DOHH2 (cell line): ENCODE results near the gene STXBP2.

ENCODE experiments used
- H3F3A ChIP-seq: fragments of 200-600 bp; sonication (generic), shearing (Covaris generic); 2 replicates; pipeline ENCODE4 v1.6.0; 2016; ENCODE audit warnings: antibody characterized with exemption, mild to moderate bottlenecking; ENCODE audit not compliant: control insufficient read depth, insufficient read depth
- H3K27ac ChIP-seq: fragments of 200-600 bp; sonication (generic); 2 replicates; pipeline ENCODE4 v1.5.1; 2014; ENCODE audit warnings: low read depth, mild to moderate bottlenecking, low read length, moderate library complexity
- H3K27me3 ChIP-seq: fragments of 200-600 bp; sonication (generic); 2 replicates; pipeline ENCODE4 v1.6.1; 2014; ENCODE audit warnings: mild to moderate bottlenecking, low read length, mixed read lengths; ENCODE audit not compliant: control insufficient read depth
- H3K36me3 ChIP-seq: fragments of 200-600 bp; sonication (generic); 2 replicates; pipeline ENCODE4 v1.6.1; 2014; ENCODE audit warnings: mild to moderate bottlenecking, low read length, moderate library complexity, mixed read lengths; ENCODE audit not compliant: control insufficient read depth
- H3K4me1 ChIP-seq: fragments of 200-600 bp; sonication (generic); 2 replicates; pipeline ENCODE4 v1.6.1; 2014; ENCODE audit warnings: mild to moderate bottlenecking, low read length, mixed read lengths; ENCODE audit not compliant: control insufficient read depth
- H3K4me2 ChIP-seq: fragments of 200-600 bp; sonication (generic); 2 replicates; pipeline ENCODE4 v1.6.0; 2014; ENCODE audit warnings: mild to moderate bottlenecking, low read length, moderate library complexity
- H3K4me3 ChIP-seq: fragments of 200-600 bp; sonication (generic); 2 replicates; pipeline ENCODE4 v1.5.1; 2014; ENCODE audit warnings: mild to moderate bottlenecking, low read length, mixed read lengths
- H3K79me2 ChIP-seq: fragments of 200-600 bp; sonication (generic); 2 replicates; pipeline ENCODE4 v1.6.1; 2014; ENCODE audit warnings: mild to moderate bottlenecking, low read length, mixed read lengths; ENCODE audit not compliant: control insufficient read depth
- H3K9me2 ChIP-seq: fragments of 200-600 bp; sonication (generic); replicated peaks from 2 replicates; pipeline ENCODE4 v1.6.1; 2014; ENCODE audit warnings: mild to moderate bottlenecking, low read length, mixed read lengths; ENCODE audit not compliant: control insufficient read depth
- H3K9me3 ChIP-seq: fragments of 200-600 bp; sonication (generic); 2 replicates; pipeline ENCODE4 v1.6.1; 2014; ENCODE audit warnings: antibody characterized with exemption, low read length, mixed read lengths; ENCODE audit not compliant: control insufficient read depth, insufficient read depth
- H4K20me1 ChIP-seq: fragments of 200-600 bp; sonication (generic); 2 replicates; pipeline ENCODE4 v1.6.0; 2014; ENCODE audit warnings: low read depth, mild to moderate bottlenecking, antibody characterized with exemption, low read length, moderate library complexity; ENCODE audit not compliant: control insufficient read depth, insufficient read depth
- CTCF ChIP-seq: fragments of 200-600 bp; sonication (generic); IDR thresholded peaks from one replicate; pipeline ENCODE4 v1.5.1; 2014; ENCODE audit warnings: antibody characterized with exemption, mild to moderate bottlenecking, low read depth, low read length; ENCODE audit not compliant: poor library complexity, severe bottlenecking
- EZH2phosphoT487 ChIP-seq: fragments of 200-600 bp; sonication (generic); IDR thresholded peaks from 2 replicates; pipeline ENCODE4 v1.6.1; 2017; ENCODE audit warnings: borderline replicate concordance, mild to moderate bottlenecking, antibody characterized with exemption, low read length, moderate library complexity, mixed read lengths

STXBP2 gene

GRCh38 chr19:7636691-7637373 lies at the start of gene STXBP2:
Gene STXBP2 (plus strand): TSS chr19:7637110. CDS start chr19:7637150, 40 bp downstream.
- Histone ChIP-seq H3K27me3 (no peaks in the 10 kb centered on the region), H4K20me1 (no peaks in the 10 kb centered on the region), H3F3A (peaks cover 6% of the 10 kb centered on the region; the same call in 1 of the 2 replicates), H3K9me2 (no peaks in the 10 kb centered on the region), H3K4me2 (peak within 1 kb of the TSS; percentile 85), H3K27ac (peak within 1 kb of the TSS; percentile 12; the same call in 1 of the 2 replicates), H3K4me3 (peak within 1 kb of the TSS; percentile 99), H3K36me3 (peaks cover 10% of the 10 kb centered on the region; the same call in 1 of the 2 replicates), H3K4me1 (peaks cover 23% of the 10 kb centered on the region), H3K79me2 (peaks cover 18% of the 10 kb centered on the region), H3K9me3 (peaks cover 5% of the 10 kb centered on the region; the same call in 1 of the 2 replicates)
- TF ChIP-seq CTCF, result no peak
- no peak for TF ChIP-seq EZH2phosphoT487

- Histone ChIP-seq H3K9me3 (no peaks in the 10 kb centered on the region), H3K4me1 (no peaks in the 10 kb centered on the region), H3K4me2 (no peak overlapping the region), H3K4me3 (no peak overlapping the region), H3K9me2 (no peaks in the 10 kb centered on the region), H3K79me2 (no peaks in the 10 kb centered on the region), H3K36me3 (no peaks in the 10 kb centered on the region), H3F3A (no peaks in the 10 kb centered on the region), H3K27ac (no peak overlapping the region), H3K27me3 (no peaks in the 10 kb centered on the region), H4K20me1 (no peaks in the 10 kb centered on the region)
- no peak for TF ChIP-seq CTCF
- TF ChIP-seq EZH2phosphoT487, result no peak
These were observed 47.1 kb upstream of the STXBP2 start for GRCh38 chr19:7589822-7590221.

GRCh38 chr19:7590256-7590655 lies 46.7 kb upstream of the STXBP2 start:
- Histone ChIP-seq H3K27ac (no peak overlapping the region), H3K4me2 (no peak overlapping the region), H3K36me3 (no peaks in the 10 kb centered on the region), H3K9me3 (no peaks in the 10 kb centered on the region), H3K9me2 (no peaks in the 10 kb centered on the region), H3K4me3 (no peak overlapping the region), H3K27me3 (peaks cover under 1% of the 10 kb centered on the region; the same call in 1 of the 2 replicates), H3K4me1 (no peaks in the 10 kb centered on the region; the same call in 1 of the 2 replicates), H4K20me1 (no peaks in the 10 kb centered on the region), H3F3A (no peaks in the 10 kb centered on the region), H3K79me2 (no peaks in the 10 kb centered on the region)
- no peak for TF ChIP-seq EZH2phosphoT487
- no peak for TF ChIP-seq CTCF
